Esophagus (tissue), 2 donors: Measurements from ENCODE around the gene PCDH15. TPM values are rescaled to one million over a fixed set of nuclear protein-coding genes. Genes with fewer than 3 reads are reported as not detected.

Source experiments
- H3K27ac ChIP-seq, 2 donors: one replicate each; pipeline ENCODE4 v1.5.1; 2013; ENCODE audit warnings: low read depth in 2 of 2, mild to moderate bottlenecking in 2 of 2, inconsistent platforms in 1 of 2, low read length in 1 of 2, moderate library complexity in 1 of 2
- H3K27me3 ChIP-seq, 2 donors: one replicate each; pipeline ENCODE4 v1.6.1; 2013; ENCODE audit warnings: low read length in 2 of 2, control low read depth in 1 of 2, mild to moderate bottlenecking in 1 of 2; ENCODE audit not compliant: insufficient read depth in 2 of 2, control insufficient read depth in 1 of 2
- H3K36me3 ChIP-seq, 2 donors: one replicate each; pipeline ENCODE4 v1.6.1; 2013; ENCODE audit warnings: low read length in 1 of 2; ENCODE audit not compliant: control insufficient read depth in 2 of 2, insufficient read depth in 2 of 2
- H3K4me1 ChIP-seq, 2 donors: one replicate each; pipeline ENCODE4 v1.6.1; 2013; ENCODE audit warnings: low read length in 1 of 2; ENCODE audit not compliant: control insufficient read depth in 2 of 2, insufficient read depth in 2 of 2
- H3K4me3 ChIP-seq, 2 donors: one replicate each; pipeline ENCODE4 v1.5.1; 2013; ENCODE audit warnings: low read length in 2 of 2, mild to moderate bottlenecking in 2 of 2, low read depth in 1 of 2, moderate library complexity in 1 of 2
- H3K9me3 ChIP-seq, 2 donors: one replicate each; pipeline ENCODE4 v1.6.1; 2013; ENCODE audit warnings: mild to moderate bottlenecking in 2 of 2, low read depth in 1 of 2, low read length in 1 of 2, moderate library complexity in 1 of 2; ENCODE audit not compliant: control insufficient read depth in 2 of 2, insufficient read depth in 1 of 2
- WGBS, 2 donors: extraction: QIAGEN DNeasy Blood & Tissue Kit; methylation state at CpG; one replicate each; pipeline ENCODE4 v1.1.7; 2013; 5-methylcytosine and 5-hydroxymethylcytosine counted together
- polyA plus RNA-seq, 2 donors: library from polyadenylated mRNA; stranded (reverse); fragments of 200-250 nt; gene quantifications; one replicate each; pipeline ENCODE4 v1.2.3, GENCODE V29; 2013
- donor health status: healthy with polysubstance abuse.
- donor health status: Bipolar disorder and iron deficiency.

PCDH15 gene
- polyA plus RNA-seq, 2 donors, result not detected

DNA sequence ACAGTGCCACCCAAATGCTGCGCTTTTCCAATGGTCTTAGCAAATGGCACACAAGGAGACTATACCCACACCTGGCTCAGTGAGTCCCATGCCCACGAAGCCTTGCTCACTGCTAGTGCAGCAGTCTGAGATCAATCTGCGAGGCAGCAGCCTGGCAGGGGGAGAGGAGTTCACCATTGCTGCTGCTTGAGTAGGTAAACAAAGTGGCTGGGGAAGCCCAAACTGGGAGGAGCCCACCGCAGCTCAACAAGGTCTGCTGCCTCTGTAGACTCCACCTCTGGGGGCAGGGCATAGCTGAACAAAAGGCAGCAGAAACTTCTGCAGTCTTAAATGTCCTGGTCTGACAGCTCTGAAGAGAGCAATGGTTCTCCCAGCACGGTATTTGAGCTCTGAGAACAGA is 891.2 kb downstream of the PCDH15 start:
- 63 to 68% methylated on average over 5 of the region's 5 CpGs for WGBS, 2 donors
- peaks cover 0 to 2% of the 10 kb centered on the region in 2 donors for H3K4me1 ChIP-seq
- no peak overlapping the region for H3K27ac ChIP-seq
- no peaks in the 10 kb centered on the region for H3K27me3 ChIP-seq
- no peaks in the 10 kb centered on the region for H3K9me3 ChIP-seq
- no peak overlapping the region for H3K4me3 ChIP-seq
- H3K36me3 ChIP-seq, result no peaks in the 10 kb centered on the region

DNA sequence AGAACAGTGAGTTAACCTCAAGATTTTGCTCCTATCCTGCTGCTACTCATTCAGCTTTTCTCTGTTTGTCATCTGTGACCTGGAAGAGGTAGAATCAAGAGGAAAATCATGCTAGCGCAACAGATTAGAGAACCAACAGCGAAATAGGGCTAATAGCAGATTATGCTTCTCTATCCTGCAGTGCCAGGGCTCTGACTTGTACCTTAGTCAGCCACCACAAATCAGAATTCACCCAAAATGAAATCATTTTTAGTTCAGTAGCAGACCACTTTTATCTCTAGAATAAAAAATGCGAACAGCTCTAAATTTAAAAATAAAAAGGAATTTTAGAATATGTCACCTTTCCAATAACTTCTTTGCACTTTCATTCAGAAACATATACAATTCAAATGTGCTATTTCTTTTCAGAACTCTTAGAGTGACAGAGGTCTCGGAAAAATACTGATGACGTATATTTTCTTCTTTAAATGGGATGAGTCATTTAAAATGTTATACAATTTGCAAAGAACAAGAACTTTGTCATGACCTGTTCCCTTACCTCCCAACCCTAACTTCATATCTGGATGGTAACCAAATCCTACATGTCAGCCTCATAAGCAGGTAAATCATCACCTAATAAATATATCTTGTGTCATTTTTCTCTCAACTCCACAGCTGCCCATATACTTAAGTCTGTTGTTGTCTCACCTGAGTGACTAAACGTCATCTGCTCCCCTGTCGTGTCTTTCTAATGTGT is 896.4 kb downstream of the PCDH15 start:
- H3K36me3 ChIP-seq, result no peaks in the 10 kb centered on the region
- H3K27ac ChIP-seq, result no peak overlapping the region
- no peak overlapping the region for H3K4me3 ChIP-seq
- no peaks in the 10 kb centered on the region for H3K27me3 ChIP-seq
- H3K4me1 ChIP-seq, result no peaks in the 10 kb centered on the region
- WGBS, 2 donors, result 63 to 67% methylated on average over 7 of the region's 7 CpGs
- H3K9me3 ChIP-seq, result no peaks in the 10 kb centered on the region

DNA sequence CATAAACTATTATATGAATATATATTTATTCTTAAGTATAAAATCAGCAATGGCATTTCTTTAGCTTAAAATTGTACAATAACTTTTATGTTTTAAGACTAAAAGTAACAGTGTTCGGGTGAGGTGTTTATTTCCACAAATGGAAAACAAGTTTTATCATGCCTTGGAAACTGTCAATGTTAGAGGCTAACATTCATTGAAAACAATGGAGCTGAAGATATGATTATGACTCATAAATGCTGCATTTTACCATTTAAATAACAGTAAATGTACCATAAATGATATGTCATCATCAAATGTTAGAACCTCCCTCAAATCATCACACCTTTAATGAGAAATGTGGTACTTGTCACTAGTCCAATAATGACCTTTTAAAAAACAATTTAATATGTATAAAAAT is 897.3 kb downstream of the PCDH15 start:
- Histone ChIP-seq H3K4me1 (no peaks in the 10 kb centered on the region), H3K27me3 (no peaks in the 10 kb centered on the region), H3K36me3 (no peaks in the 10 kb centered on the region), H3K4me3 (no peak overlapping the region), H3K9me3 (no peaks in the 10 kb centered on the region), H3K27ac (no peak overlapping the region)
- 43 to 61% methylated on average over 1 of the region's 1 CpG for WGBS, 2 donors

DNA sequence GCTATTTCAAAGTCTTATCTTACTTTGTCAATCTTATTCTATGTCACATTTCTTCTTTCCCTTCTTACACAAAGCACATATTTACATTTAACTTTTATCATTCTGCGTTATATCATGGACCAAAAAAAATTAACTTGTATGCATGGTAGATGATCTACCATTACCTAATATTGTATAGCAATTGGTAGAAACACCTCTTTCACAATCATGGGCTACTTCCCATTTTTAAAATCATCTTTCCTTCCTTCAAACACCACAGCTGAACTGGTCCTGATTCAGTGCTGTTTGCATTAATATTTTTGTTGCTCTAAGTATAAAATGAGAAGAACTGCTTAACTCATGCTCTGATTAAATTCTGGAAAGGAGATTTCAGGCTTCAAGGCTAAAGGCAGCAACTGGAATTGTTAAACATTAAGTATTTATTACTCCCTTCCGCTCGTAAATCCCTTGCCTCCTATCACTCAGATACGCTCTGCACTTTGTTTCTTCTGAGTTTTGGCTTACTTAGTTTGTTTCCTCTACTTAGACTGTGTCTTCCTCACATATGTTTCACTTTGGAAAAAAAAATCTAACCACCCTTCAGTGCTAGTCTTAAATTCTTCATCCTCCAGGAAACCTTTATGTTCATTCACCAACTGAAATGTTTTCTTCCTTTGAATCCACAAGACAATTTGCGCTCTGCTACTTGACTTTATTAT is 901.4 kb downstream of the PCDH15 start:
- no peaks in the 10 kb centered on the region for H3K4me1 ChIP-seq
- H3K27ac ChIP-seq, result no peak overlapping the region
- no peaks in the 10 kb centered on the region for H3K27me3 ChIP-seq
- WGBS, 2 donors, result 54 to 65% methylated on average over 5 of the region's 5 CpGs
- no peaks in the 10 kb centered on the region for H3K9me3 ChIP-seq
- H3K4me3 ChIP-seq, result no peak overlapping the region
- no peaks in the 10 kb centered on the region for H3K36me3 ChIP-seq

DNA sequence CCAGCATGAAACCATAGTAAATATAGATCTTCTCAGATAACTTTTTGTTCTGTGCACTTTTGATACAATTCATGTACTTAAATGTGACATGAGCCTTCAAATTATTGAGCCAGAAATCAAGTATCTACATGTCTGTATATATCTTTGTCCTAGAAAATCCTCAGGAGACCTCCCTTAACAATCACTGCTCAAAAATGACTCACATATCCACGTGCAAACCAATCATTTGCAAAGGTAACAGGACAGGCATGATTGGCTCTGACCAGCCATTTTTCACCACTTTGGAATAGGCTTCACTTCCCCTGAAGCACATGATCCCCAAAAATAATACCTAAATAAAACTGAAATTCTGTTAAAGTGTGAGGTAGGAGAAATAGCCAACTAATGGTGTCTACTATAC is 902.5 kb downstream of the PCDH15 start:
- 24 to 29% methylated on average over 1 of the region's 1 CpG for WGBS, 2 donors
- H3K27ac ChIP-seq, result no peak overlapping the region
- no peaks in the 10 kb centered on the region for H3K36me3 ChIP-seq
- H3K27me3 ChIP-seq, result no peaks in the 10 kb centered on the region
- H3K4me1 ChIP-seq, result no peaks in the 10 kb centered on the region
- no peaks in the 10 kb centered on the region for H3K9me3 ChIP-seq
- H3K4me3 ChIP-seq, result no peak overlapping the region

DNA sequence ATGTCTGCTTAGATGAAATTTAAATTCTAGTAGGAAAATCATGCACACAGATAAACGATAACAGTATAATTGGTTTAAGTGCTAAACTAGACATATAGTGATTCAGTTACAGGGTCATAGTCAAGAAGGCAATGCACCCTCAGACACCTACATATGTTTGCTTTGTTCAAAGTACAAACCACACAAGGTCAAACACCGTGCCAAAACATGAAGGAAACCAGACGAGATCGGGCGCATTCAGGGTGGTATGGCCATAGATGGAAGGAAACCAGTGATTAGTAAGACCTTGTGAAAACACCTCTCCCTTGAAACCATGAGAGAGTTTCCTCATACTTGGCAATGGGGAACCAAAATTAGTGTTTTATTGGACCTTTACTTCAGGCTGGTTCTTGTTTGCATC is 906.9 kb downstream of the PCDH15 start:
- Histone ChIP-seq H3K9me3 (no peaks in the 10 kb centered on the region), H3K27me3 (no peaks in the 10 kb centered on the region), H3K36me3 (no peaks in the 10 kb centered on the region), H3K27ac (no peak overlapping the region), H3K4me1 (no peaks in the 10 kb centered on the region), H3K4me3 (no peak overlapping the region)
- 49 to 65% methylated on average over 5 of the region's 5 CpGs for WGBS, 2 donors

DNA sequence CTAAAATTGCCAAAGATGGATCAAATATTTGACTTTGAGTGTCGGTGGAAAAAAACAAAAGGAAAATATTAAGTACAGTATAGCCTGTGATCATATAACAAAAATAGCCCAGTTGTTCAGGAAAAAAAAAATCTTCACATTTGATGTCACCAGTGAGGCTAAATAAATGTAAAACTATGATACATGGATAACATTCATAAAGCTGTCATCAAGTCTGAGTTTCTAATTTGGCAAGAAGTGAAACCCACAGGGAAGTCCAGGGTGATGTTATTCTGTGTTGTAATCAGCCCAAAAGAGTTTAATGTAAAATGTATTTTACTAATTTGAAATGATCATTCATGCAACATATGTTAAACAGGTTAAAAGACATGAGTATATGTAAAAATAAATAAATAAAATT is 908.0 kb downstream of the PCDH15 start:
- H3K4me3 ChIP-seq, result no peak overlapping the region
- H3K27me3 ChIP-seq, result no peaks in the 10 kb centered on the region
- no peak overlapping the region for H3K27ac ChIP-seq
- H3K36me3 ChIP-seq, result no peaks in the 10 kb centered on the region
- no peaks in the 10 kb centered on the region for H3K9me3 ChIP-seq
- H3K4me1 ChIP-seq, result no peaks in the 10 kb centered on the region
- WGBS, 2 donors, result 77 to 81% methylated on average over 1 of the region's 1 CpG

DNA sequence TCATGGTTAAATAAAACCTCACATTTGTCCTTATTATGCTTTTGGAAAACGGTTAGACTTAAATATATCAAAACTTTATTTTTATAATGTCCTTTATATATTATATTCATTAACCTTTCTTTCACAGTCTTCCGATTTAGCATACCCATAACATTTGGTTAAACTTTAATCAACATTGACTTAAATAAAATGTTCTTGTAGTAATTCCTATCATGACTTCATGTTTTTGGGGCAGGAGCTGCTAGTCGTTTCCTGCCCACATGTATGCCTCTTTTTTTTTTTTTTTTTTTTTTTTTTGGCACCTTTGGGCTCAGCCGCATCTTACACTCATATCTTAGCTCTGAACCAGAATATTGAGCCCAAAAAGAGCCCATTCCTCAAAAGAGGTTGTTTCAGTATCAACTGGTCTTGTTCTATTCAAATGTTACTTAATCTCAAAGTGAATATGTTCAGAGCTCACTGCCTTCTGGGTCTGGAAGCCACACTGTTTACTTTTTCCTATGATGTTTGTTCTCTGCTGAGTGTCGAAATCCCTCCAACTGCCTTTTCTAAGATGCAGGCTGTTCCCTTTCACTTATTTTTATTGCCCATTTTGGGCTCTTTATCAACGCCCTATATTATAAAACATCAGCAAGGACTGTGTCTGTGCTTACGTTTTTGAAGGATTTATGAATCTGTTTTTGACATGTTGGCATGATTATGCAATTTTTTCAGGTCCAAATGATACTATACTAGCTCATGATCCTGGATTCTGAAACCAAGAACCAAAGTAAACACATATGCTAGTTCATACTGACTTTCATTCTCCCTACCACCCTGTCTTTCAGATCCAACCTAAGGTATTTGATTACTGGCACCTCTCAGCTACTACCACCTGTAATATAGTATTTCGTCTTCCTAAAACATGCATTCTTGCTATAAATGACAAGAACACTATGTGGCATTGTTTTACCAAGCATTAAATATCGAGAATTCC is 914.4 kb downstream of the PCDH15 start:
- no peaks in the 10 kb centered on the region for H3K9me3 ChIP-seq
- H3K4me3 ChIP-seq, result no peak overlapping the region
- WGBS, 2 donors, result 45 to 47% methylated on average over 9 of the region's 9 CpGs
- H3K4me1 ChIP-seq, result no peaks in the 10 kb centered on the region
- H3K27ac ChIP-seq, result no peak overlapping the region
- no peaks in the 10 kb centered on the region for H3K27me3 ChIP-seq
- H3K36me3 ChIP-seq, result no peaks in the 10 kb centered on the region

DNA sequence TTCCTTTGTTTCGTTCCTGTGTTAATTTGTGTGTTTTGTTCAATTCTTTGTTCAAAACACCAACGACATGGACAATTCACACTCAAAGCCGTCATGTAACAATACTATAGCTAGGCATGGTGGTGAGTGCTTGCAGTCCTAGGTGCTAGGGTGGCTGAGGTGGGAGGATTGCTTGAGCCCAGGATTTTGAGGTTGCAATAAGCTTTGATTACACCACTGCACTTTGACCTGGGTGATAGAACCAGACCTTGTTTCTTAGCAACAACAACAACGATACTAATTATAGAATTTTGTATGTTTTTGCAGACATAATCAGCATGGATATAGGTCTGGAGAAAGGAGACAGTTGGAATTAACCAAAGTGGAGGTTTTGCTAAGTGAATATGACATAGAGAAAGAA is 936.2 kb downstream of the PCDH15 start:
- no peak overlapping the region for H3K4me3 ChIP-seq
- no peaks in the 10 kb centered on the region for H3K27me3 ChIP-seq
- no peaks in the 10 kb centered on the region for H3K9me3 ChIP-seq
- 79 to 84% methylated on average over 4 of the region's 4 CpGs for WGBS, 2 donors
- H3K4me1 ChIP-seq, result no peaks in the 10 kb centered on the region
- H3K27ac ChIP-seq, result no peak overlapping the region
- no peaks in the 10 kb centered on the region for H3K36me3 ChIP-seq
